ENCODE measurements around the gene PTPRN.

PTPRN gene

GRCh38 chr2:219274361-219274921 is 34.8 kb downstream of the PTPRN start:
- Histone ChIP-seq H3K4me3 (ENCODE audit: low read length) (no peak overlapping the region), H3K4me1 (ENCODE audit: insufficient read depth, low read length) (peaks cover 19% of the 10 kb centered on the region), H3K27ac (ENCODE audit: low read length) (no peak overlapping the region), H3K9me3 (ENCODE audit: insufficient read depth, low read depth, low read length) (no peaks in the 10 kb centered on the region), H3K9ac (ENCODE audit: low read depth, low read length) (no peak overlapping the region), H3K27me3 (ENCODE audit: insufficient read depth, low read length) (peaks cover 20% of the 10 kb centered on the region; the same call in 1 of the 2 replicates), H3K36me3 (ENCODE audit: insufficient read depth, low read depth, low read length) (no peaks in the 10 kb centered on the region)

- Histone ChIP-seq H3K36me3 (ENCODE audit: insufficient read depth, low read depth, low read length) (no peaks in the 10 kb centered on the region), H3K9me3 (ENCODE audit: insufficient read depth, low read depth, low read length) (no peaks in the 10 kb centered on the region), H3K27ac (ENCODE audit: low read length) (no peak overlapping the region), H3K4me1 (ENCODE audit: insufficient read depth, low read length) (peaks cover 19% of the 10 kb centered on the region), H3K4me3 (ENCODE audit: low read length) (no peak overlapping the region), H3K27me3 (ENCODE audit: insufficient read depth, low read length) (peaks cover 20% of the 10 kb centered on the region; the same call in 1 of the 2 replicates), H3K9ac (ENCODE audit: low read depth, low read length) (no peak overlapping the region)
Measured at GRCh38 chr2:219273937-219274336, 35.3 kb downstream of the PTPRN start.

DNA sequence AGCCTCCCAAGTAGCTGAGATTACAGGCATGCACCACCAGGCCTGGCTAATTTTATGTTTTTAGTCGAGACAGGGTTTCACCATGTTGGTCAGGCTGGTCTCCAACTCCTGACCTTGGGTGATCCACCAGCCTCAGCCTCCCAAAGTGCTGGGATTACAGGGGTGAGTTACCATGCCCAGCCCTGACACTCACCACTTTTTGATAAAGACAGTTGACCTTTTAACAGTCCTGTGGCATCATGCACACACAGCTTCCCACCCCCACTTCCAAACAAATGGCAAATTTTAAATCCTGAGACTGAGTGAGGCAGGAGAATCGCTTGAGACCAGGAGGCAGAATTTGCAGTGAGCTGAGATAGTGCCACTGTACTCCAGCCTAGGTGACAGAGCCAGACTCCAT is 36.2 kb downstream of the PTPRN start:
- Histone ChIP-seq H3K27me3 (ENCODE audit: insufficient read depth, low read length) (peaks cover 12% of the 10 kb centered on the region; the same call in 1 of the 2 replicates), H3K9me3 (ENCODE audit: insufficient read depth, low read depth, low read length) (no peaks in the 10 kb centered on the region), H3K9ac (ENCODE audit: low read depth, low read length) (no peak overlapping the region), H3K27ac (ENCODE audit: low read length) (no peak overlapping the region), H3K36me3 (ENCODE audit: insufficient read depth, low read depth, low read length) (no peaks in the 10 kb centered on the region), H3K4me3 (ENCODE audit: low read length) (no peak overlapping the region), H3K4me1 (ENCODE audit: insufficient read depth, low read length) (peaks cover 11% of the 10 kb centered on the region)

DNA sequence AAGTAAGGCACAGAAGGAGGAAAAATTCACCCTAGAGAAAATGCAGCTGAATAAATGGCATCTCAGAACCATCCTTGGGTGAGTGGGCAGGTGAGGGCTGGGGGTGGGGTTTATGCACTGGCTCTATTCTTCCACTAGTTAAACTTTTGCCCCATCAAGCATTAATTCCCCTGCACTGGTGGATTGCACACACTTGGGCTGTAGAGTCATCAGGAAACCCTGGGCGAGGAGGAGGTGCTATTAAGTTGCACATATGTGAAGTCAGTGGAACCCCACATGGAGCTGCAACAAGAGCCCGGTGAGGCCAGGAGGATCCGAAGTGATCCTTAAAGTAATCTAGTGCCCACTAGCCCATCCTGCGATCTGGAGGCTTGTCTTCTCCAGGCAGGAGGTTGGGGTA is 36.8 kb downstream of the PTPRN start:
- Histone ChIP-seq H3K36me3 (ENCODE audit: insufficient read depth, low read depth, low read length) (no peaks in the 10 kb centered on the region), H3K9ac (ENCODE audit: low read depth, low read length) (no peak overlapping the region), H3K4me1 (ENCODE audit: insufficient read depth, low read length) (peaks cover 9% of the 10 kb centered on the region), H3K9me3 (ENCODE audit: insufficient read depth, low read depth, low read length) (no peaks in the 10 kb centered on the region), H3K4me3 (ENCODE audit: low read length) (no peak overlapping the region), H3K27ac (ENCODE audit: low read length) (no peak overlapping the region), H3K27me3 (ENCODE audit: insufficient read depth, low read length) (peaks cover 11% of the 10 kb centered on the region; the same call in 1 of the 2 replicates)

GRCh38 chr2:219271021-219271420 is 38.2 kb downstream of the PTPRN start:
- no peaks in the 10 kb centered on the region for H3K36me3 ChIP-seq (ENCODE audit: insufficient read depth, low read depth, low read length)

DNA sequence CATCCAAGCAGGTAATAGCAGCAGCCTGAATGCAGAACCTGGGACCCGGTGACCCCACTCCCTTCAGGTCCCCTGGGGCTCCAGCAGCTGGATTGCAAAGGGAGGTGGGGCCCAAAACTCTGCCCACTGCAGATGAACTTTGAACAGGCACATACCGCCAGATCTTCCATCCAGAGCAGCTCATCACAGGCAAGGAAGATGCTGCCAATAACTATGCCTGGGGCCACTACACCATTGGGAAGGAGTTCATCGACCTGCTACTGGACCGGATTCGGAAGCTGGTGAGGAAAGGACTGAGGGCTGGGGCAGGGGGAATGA is 39.2 kb downstream of the PTPRN start:
- peaks cover 5% of the 10 kb centered on the region; the same call in 1 of the 2 replicates for H3K4me1 ChIP-seq (ENCODE audit: insufficient read depth, low read length)
- no peak overlapping the region for H3K9ac ChIP-seq (ENCODE audit: low read depth, low read length)
- H3K9me3 ChIP-seq (ENCODE audit: insufficient read depth, low read depth, low read length): no peaks in the 10 kb centered on the region
- H3K27me3 ChIP-seq (ENCODE audit: insufficient read depth, low read length): peaks cover 12% of the 10 kb centered on the region
- H3K27ac ChIP-seq (ENCODE audit: low read length): no peak overlapping the region
- H3K36me3 ChIP-seq (ENCODE audit: insufficient read depth, low read depth, low read length): no peaks in the 10 kb centered on the region
- no peak overlapping the region for H3K4me3 ChIP-seq (ENCODE audit: low read length)

More at GRCh38 chr2:219271021-219271420, 38.2 kb downstream of the PTPRN start:
- no peak overlapping the region for H3K4me3 ChIP-seq (ENCODE audit: low read length)
- no peak overlapping the region for H3K9ac ChIP-seq (ENCODE audit: low read depth, low read length)
- H3K9me3 ChIP-seq (ENCODE audit: insufficient read depth, low read depth, low read length): no peaks in the 10 kb centered on the region
- H3K4me1 ChIP-seq (ENCODE audit: insufficient read depth, low read length): peaks cover 5% of the 10 kb centered on the region; the same call in 1 of the 2 replicates
- no peak overlapping the region for H3K27ac ChIP-seq (ENCODE audit: low read length)
- H3K27me3 ChIP-seq (ENCODE audit: insufficient read depth, low read length): peaks cover 11% of the 10 kb centered on the region; the same call in 1 of the 2 replicates

DNA sequence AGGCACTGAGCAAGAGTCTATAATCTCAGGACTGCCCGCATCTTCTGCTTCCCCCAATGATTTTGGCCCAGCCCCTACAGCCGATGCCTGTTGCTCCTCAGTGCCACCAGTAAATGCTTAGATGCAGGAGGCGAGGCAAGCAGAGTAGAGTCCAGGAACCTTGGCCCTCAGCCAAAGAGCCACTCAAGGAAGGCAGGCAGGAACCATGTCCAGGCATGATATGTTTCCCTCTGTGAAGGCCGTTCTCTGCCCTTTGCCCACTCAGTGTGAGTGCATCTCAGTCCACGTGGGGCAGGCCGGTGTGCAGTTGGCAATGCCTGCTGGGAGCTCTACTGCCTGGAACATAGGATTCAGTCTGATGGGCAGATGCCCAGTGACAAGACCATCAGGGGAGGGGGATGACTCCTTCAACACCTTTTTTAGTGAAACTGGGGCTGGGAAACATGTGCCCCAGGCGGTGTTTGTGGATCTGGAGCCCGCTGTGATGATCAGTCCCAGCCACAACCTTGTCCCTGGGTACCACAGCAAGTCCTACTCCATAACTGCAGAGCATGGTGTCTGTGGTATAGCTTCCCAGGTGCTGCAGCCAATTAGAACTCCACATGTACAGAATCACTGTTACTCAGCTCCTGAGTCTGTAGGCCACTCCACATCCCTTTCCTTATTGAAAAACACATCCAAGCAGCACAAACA is 39.7 kb downstream of the PTPRN start:
- no peak overlapping the region for H3K27ac ChIP-seq (ENCODE audit: low read length)
- no peaks in the 10 kb centered on the region for H3K36me3 ChIP-seq (ENCODE audit: insufficient read depth, low read depth, low read length)

GRCh38 chr2:219268294-219268693 is 40.9 kb downstream of the PTPRN start:
- H3K9ac ChIP-seq (ENCODE audit: low read depth, low read length): no peak overlapping the region
- H3K4me1 ChIP-seq (ENCODE audit: insufficient read depth, low read length): no peaks in the 10 kb centered on the region
- no peak overlapping the region for H3K27ac ChIP-seq (ENCODE audit: low read length)
- H3K36me3 ChIP-seq (ENCODE audit: insufficient read depth, low read depth, low read length): no peaks in the 10 kb centered on the region
- no peaks in the 10 kb centered on the region for H3K9me3 ChIP-seq (ENCODE audit: insufficient read depth, low read depth, low read length)
- H3K4me3 ChIP-seq (ENCODE audit: low read length): no peak overlapping the region
- peaks cover 15% of the 10 kb centered on the region for H3K27me3 ChIP-seq (ENCODE audit: insufficient read depth, low read length)

More for the DNA sequence above, 39.7 kb downstream of the PTPRN start:
- Histone ChIP-seq H3K27me3 (ENCODE audit: insufficient read depth, low read length) (peaks cover 15% of the 10 kb centered on the region), H3K4me3 (ENCODE audit: low read length) (no peak overlapping the region), H3K4me1 (ENCODE audit: insufficient read depth, low read length) (no peaks in the 10 kb centered on the region; the same call in 1 of the 2 replicates), H3K9me3 (ENCODE audit: insufficient read depth, low read depth, low read length) (no peaks in the 10 kb centered on the region), H3K9ac (ENCODE audit: low read depth, low read length) (no peak overlapping the region)

- Histone ChIP-seq H3K27me3 (ENCODE audit: insufficient read depth, low read length) (peaks cover 10% of the 10 kb centered on the region; the same call in 1 of the 2 replicates), H3K4me1 (ENCODE audit: insufficient read depth, low read length) (no peaks in the 10 kb centered on the region), H3K9ac (ENCODE audit: low read depth, low read length) (no peak overlapping the region), H3K4me3 (ENCODE audit: low read length) (no peak overlapping the region), H3K36me3 (ENCODE audit: insufficient read depth, low read depth, low read length) (no peaks in the 10 kb centered on the region), H3K27ac (ENCODE audit: low read length) (no peak overlapping the region), H3K9me3 (ENCODE audit: insufficient read depth, low read depth, low read length) (no peaks in the 10 kb centered on the region)
Measured at GRCh38 chr2:219266886-219267285, 42.3 kb downstream of the PTPRN start.

GRCh38 chr2:219266232-219266631 is 43.0 kb downstream of the PTPRN start:
- Histone ChIP-seq H3K4me1 (ENCODE audit: insufficient read depth, low read length) (no peaks in the 10 kb centered on the region), H3K36me3 (ENCODE audit: insufficient read depth, low read depth, low read length) (no peaks in the 10 kb centered on the region), H3K9me3 (ENCODE audit: insufficient read depth, low read depth, low read length) (no peaks in the 10 kb centered on the region), H3K27ac (ENCODE audit: low read length) (no peak overlapping the region), H3K9ac (ENCODE audit: low read depth, low read length) (no peak overlapping the region), H3K4me3 (ENCODE audit: low read length) (no peak overlapping the region), H3K27me3 (ENCODE audit: insufficient read depth, low read length) (peaks cover 16% of the 10 kb centered on the region)

GRCh38 chr2:219261024-219261855 is 48.0 kb downstream of the PTPRN start:
- Histone ChIP-seq H3K9ac (ENCODE audit: low read depth, low read length) (no peak overlapping the region), H3K4me1 (ENCODE audit: insufficient read depth, low read length) (no peaks in the 10 kb centered on the region), H3K4me3 (ENCODE audit: low read length) (no peak overlapping the region), H3K9me3 (ENCODE audit: insufficient read depth, low read depth, low read length) (no peaks in the 10 kb centered on the region), H3K36me3 (ENCODE audit: insufficient read depth, low read depth, low read length) (no peaks in the 10 kb centered on the region), H3K27me3 (ENCODE audit: insufficient read depth, low read length) (peaks cover 33% of the 10 kb centered on the region), H3K27ac (ENCODE audit: low read length) (no peak overlapping the region)

Data from iPS-20b (cell line).